NB4 (cell line): ENCODE measurements around the gene KRT3.

Source experiments
- DNase-seq: peaks from one replicate; pipeline ENCODE4 v3.0.0; 2010; ENCODE audit warnings: low read depth
- H3K4me3 ChIP-seq: one replicate; pipeline ENCODE4 v1.5.1; 2011; ENCODE audit warnings: mild to moderate bottlenecking, low read depth, low read length, moderate library complexity
- CTCF ChIP-seq: IDR thresholded peaks from one replicate; pipeline ENCODE4 v1.5.1; 2012; ENCODE audit warnings: low read depth, low read length
- MAX ChIP-seq: IDR thresholded peaks from 2 replicates; pipeline ENCODE4 v1.6.1; 2011; ENCODE audit warnings: low read depth, low read length
- MYC ChIP-seq: IDR thresholded peaks from 2 replicates; pipeline ENCODE4 v1.6.1; 2011; ENCODE audit warnings: low read depth, low read length
- POLR2A ChIP-seq: IDR thresholded peaks from 2 replicates; pipeline ENCODE4 v1.6.1; 2011; ENCODE audit warnings: mild to moderate bottlenecking; ENCODE audit not compliant: insufficient read length; ENCODE audit errors: extremely low read depth

KRT3 gene

GRCh38 chr12:52769946-52770345 lies 26.0 kb downstream of the KRT3 start:
- H3K4me3 ChIP-seq, result no peak overlapping the region
- DNase-seq, result no peak
- TF ChIP-seq MYC (no peak), CTCF (no peak), MAX (no peak), POLR2A (no peak)

DNA sequence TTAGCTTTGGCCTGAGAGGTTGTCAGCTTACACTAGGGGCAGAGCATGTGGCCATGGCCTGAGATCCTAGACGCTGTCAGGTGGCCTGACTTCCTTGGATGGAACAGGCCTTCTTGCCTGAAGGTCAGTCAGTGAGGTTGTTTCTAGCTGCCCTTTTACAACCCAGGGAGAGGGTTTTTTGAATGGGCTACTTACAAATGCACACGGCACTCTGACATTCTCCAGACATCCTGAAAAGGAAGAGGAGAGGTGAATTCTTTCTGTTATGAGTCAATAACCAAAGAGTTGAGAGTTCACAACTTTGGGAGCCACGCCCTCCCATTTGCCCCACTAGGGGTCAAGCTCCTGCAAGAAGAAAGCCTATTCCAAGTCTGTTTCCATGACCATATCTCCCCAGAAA lies 26.6 kb downstream of the KRT3 start:
- DNase-seq, result no peak
- TF ChIP-seq POLR2A (no peak), MAX (no peak), MYC (no peak), CTCF (no peak)
- H3K4me3 ChIP-seq, result no peak overlapping the region

GRCh38 chr12:52768479-52769200 lies 27.3 kb downstream of the KRT3 start:
- TF ChIP-seq CTCF, result no peak
- TF ChIP-seq POLR2A, result no peak
- no peak for TF ChIP-seq MAX
- no peak for TF ChIP-seq MYC
- no peak for DNase-seq
- no peak overlapping the region for H3K4me3 ChIP-seq

DNA sequence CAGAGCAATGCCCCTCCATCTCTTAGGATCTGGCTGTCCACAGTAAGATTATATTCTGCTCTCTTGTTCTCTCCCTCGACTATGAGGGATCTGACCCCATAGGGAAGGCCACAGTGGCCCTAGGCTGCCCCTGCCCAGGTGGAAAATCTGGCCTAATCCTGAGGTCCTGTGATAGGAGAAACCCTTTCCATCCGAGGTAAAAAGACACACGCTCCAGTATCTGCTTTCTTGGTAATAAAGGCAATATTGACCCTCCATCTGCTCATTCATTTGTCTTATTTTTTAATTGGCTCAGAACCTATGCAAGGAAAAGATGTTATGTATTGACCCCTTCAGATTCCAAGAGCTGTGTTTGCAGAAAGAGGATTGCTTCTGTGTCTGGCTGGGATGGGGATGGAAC lies 28.5 kb downstream of the KRT3 start:
- no peak overlapping the region for H3K4me3 ChIP-seq
- TF ChIP-seq CTCF (no peak), MYC (no peak), MAX (no peak), POLR2A (no peak)
- no peak for DNase-seq

DNA sequence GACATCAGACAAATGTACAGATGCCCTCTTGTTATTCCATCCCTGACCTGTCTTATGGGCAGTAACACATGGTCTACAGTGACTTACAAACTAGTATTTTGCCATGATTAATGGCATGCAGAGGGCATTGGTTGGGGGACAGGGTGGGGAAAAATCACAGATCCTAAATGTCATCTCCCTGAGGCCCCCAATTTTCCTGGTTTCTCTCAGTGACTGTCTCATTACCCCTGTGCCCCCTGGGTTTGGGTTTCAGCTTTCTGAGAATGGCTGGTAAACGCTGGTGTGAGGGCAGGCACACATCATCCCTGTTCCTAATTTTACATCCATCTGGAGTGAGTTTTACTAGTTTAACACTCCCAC lies 28.9 kb downstream of the KRT3 start:
- no peak overlapping the region for H3K4me3 ChIP-seq
- DNase-seq, result no peak
- TF ChIP-seq CTCF (no peak), POLR2A (no peak), MYC (no peak), MAX (no peak)
